Measurements from ENCODE around the gene EMX2.
A peak's percentile ranks its signal among the peaks of the same experiment; 100 is the strongest.
"Not testable (repeated sequence)": the region's sequence is repeated elsewhere in the genome, so short reads cannot be mapped to it uniquely, and the experiment has no call there.

The EMX2 gene

DNA sequence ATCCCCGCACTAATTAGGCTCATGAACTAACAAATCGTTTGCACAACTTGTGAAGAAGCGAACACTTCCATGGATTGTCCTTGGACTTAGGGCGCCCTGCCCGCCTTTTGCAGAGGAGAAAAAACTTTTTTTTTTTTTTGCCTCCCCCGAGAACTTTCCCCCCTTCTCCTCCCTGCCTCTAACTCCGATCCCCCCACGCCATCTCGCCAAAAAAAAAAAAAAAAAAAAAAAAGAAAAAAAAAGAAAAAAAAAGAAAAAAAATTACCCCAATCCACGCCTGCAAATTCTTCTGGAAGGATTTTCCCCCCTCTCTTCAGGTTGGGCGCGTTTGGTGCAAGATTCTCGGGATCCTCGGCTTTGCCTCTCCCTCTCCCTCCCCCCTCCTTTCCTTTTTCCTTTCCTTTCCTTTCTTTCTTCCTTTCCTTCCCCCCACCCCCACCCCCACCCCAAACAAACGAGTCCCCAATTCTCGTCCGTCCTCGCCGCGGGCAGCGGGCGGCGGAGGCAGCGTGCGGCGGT lies at the start of gene EMX2:
TSS of gene EMX2 (plus strand) at position 41 of the 519 bp plus-strand sequence. CDS start 522 bp downstream, outside the sequence.
- DNase-seq (ENCODE audit: low read depth, low spot score) = no peak

DNA sequence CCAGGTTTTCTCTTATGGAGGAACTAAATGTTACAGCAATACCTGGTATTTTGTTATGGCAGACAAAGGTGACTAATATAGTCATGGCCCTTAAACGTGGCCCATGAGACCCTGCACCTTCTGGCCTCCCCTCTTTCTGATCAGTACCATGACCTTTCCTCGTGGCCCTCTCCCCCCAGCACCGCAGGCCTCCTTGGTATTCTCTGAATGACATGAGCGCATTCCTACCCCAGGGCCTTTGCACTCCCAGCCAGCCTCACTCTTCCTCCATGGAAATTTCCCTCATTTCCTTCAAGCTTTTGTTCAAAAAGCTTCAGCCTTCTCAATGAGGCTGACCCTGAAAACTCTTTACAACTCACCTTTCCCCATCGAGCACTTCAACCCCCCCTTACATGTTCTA lies 46.5 kb upstream of the EMX2 start:
- no peak for DNase-seq (ENCODE audit: low read depth, low spot score)

DNA sequence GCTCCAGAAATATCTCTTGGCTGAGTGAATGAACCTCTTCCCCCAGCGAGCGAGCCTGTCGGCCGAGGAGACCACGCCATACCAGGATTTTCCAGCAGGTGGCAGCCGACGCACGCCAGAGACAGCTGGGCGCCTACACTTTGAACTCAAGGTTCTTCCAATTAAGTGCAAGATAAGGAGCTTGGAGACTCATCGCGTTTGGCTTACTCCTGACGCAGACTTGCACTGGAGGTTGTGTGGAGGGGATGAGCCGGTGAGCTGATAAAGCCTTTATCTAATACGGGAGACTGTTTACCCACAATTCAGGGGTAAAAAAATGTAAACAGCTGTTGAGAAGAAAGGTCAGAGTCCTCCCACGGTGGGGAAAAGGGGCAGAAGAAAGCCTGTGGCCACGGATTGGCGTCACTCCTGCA lies 45.9 kb upstream of the EMX2 start:
- peak; percentile 94 for DNase-seq (ENCODE audit: low read depth, low spot score)

DNA sequence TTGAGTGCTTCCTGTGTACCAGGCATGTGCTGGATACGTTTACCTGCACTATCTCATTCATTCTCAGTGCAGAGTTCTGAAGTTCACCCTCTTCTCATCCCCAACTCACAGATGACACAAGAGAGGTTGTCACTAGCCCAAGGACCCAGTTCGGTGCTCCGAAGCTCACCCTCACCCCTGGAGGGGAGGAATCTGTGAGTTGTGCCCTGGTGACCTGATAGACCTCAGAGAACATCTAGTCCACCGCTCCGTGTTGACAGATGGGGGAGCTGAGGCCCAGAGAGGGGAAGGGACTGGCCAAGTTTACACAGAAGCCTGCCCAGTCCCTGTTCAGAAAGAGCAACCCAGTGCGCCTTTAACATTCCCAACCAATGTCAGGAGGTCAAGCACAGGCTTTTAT lies 44.8 kb upstream of the EMX2 start:
- DNase-seq (ENCODE audit: low read depth, low spot score) = no peak

DNA sequence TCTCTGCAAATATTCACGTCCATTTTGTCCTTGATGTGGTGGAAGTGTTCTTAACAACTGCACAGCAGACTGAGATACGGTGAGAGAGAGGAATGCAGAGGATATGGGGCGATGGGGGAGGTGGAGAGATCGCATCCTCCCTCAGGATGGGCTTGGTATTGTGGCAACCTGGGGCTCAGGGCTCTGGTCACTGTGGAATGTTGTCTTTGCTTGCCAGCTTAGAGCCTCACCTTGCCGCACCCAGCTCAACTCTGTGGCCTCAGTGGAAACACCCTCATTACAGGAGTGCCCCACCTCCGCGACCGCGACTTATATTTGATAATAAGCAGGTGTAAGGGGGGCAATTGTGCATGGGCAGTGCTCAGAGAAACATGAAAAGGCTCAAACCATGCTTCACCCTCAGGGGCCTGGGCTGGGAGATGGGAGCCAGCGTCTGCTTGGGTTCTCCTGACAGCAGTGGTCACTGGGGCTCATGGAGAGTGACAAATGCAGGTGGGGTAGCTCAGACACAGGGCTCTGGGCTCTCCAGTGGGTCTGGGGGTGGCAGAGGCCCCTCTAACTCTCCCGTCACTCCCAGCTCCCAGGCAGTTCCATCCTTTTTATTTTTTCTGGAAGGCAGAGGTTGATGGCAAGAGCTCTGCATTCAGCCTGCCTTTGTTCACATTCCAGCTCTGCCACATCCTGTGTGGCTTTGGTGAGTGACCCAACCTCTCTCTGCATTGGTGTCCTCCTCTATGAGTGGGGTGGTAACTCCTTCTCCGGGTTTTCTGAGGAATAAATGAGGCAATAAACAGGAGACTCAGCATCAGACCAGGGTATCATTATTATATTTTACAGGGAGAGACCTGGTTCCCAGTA lies 43.1 kb upstream of the EMX2 start:
- no peak for DNase-seq (ENCODE audit: low read depth, low spot score)

DNA sequence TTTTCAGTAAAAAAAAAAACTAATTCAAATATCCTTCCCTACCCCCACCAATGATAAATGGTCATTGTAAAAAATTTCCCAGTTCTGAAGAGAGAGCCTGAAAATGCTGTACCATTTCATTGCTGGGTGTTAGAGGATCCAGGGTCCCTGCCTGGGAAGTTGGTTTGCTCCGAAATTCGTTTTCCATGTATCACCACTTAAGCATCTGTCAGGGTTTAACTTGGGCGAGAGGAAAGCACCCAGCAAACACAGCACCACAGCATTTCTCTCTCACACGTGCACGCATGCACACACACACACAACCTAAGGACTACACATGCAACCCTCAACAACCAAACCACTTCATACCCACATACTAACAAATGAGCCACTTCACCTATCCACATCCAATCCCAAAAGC lies 42.1 kb upstream of the EMX2 start:
- no peak for DNase-seq (ENCODE audit: low read depth, low spot score)

DNA sequence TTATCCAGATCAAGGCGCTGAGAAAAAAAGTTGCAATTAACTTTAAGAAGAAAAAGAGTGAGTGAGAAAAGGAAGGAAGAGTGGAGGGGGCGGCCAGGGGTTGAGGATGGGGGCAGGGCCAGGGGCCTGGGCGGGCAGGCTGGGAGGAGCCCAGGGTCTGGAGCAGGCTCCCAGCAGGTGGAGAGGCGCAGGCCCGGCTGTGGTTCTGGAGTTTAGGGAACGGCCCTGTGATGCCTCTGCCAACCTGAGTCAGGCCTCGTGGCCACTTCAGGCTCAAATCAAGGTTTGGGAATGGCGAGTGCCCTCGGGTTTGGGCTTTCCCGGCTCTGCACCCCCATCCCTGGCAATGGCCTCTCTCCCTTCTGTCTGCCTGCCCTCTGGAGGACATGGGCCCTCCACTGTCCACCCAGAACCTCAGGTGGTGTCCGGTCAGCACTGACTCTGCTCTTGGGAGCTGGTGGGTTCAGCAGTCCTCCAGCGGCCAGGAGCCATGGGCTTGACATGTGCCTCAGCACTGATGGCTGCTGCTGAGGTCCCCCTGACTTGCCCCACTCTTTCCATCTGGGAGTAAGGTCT lies 41.0 kb upstream of the EMX2 start:
- DNase-seq (ENCODE audit: low read depth, low spot score) = no peak

DNA sequence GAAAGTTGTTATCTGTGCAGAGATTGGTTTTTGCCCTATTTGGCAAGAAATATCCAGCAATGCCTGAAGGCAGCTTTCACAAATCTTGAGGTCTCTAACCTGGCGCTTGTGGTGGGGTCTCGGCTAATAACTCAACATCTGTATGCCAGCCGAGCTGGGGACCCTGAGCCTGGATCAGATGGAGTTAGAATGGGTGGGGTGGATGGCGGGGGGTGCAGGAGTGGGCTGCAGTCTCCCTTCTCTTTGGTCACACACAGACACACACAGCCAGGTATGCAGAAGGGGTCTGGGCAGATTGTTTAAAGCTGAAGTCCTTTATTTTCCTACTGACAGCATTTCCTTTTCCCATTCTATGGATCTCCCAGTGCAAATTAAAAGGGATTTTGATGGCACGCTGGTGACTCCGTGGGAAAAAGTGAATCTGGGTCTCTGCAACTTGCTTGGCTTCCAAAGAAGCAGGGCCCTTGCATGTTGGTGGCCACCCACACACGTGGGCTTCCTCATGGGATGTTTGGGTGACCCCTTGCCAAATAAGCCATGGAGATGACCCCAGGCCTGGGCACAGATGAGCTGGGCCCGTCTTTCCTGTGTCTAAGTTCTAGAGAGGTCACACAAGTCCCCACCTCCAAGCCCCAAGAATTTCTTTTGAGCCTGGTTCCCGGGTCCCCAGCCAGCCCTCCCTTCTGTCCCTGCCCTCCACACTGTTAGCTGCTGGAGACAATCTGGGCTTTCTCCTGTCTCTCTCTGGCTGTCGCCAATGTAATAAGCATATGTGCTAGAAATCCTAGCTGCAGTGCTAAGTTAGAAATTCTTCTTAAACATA lies 39.9 kb upstream of the EMX2 start:
- no peak for DNase-seq (ENCODE audit: low read depth, low spot score)

DNA sequence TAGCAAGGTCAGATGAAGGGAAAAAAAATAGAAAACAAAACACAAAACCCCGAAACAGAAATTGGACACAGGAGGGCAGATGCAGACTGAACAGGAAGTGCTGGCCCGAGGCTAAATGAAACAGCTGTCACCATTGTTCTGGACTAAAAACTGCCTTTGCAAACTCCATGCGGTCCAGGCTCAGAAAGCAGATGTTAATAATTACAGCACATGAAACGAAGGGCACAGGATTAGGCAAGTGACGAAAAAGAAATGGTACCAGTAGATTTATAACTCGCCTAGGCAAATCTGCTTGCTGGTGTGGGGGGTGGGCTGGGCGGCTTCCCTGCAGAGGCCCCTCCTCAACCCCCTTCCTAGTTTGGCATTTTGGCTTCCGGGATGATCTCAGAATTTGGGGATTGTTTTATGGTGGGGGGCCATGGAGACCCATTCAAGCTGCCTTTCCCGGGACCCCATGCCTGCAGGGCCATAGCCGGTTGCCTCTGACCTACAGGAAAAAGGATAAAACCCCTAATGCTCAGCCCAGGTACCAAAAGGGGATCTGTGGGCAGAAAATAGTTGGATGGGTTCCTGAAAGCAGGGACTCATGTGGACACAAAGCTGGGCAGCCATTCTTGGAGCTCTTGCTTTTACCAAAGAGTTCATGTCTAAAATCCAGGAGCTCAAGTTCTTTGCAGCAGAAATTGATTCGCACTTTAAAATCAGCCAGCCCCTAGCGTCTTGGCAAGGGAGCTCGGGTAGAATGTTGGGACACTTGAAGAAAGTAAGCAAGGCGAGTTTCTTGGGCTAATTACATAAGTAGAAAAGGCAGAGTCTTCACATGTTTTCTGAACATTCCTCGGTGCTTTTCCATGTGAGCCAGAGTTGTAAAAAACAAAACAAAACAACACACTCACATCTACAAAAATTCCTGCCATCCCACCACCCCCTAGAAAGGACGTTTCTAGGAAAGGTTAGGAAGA lies 39.0 kb upstream of the EMX2 start:
- peak; percentile 25 for DNase-seq (ENCODE audit: low read depth, low spot score)

DNA sequence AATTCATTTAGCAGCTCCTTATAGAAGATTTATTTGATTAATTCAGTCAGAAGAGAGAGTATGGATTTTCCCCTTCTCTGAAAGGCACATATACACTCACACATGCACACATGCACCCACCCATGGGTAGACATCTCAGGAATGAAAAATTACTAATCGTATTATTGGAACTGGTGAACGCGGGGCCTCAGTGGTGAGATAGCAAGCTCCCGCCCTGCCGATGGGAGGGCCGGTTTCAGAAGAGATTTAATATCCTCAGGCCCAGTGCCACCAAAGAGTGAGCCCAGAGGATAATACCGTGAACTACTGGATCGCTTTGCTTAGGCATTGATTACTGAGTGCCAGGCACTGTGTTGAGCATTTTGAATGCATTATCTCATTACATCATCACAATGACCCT lies 38.0 kb upstream of the EMX2 start:
- DNase-seq (ENCODE audit: low read depth, low spot score) = no peak

DNA sequence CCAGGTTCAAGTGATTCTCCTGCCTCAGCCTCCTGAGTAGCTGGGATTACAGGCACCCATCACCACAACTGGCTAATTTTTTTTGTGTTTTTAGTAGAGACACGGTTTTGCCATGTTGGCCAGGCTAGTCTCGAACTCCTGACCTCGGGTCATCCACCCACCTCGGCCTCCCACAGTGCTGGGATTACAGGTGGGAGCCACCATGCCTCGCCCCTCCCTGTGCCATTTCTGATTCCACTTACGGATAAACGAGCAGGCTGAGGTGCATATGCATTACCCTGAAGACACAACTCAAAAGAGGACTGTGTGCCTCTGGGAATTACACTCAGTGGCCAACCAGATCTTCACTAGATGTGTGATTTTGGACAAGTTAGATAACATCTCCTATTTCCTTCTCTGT lies 35.5 kb upstream of the EMX2 start:
- DNase-seq (ENCODE audit: low read depth, low spot score) = not testable (repeated sequence)

DNA sequence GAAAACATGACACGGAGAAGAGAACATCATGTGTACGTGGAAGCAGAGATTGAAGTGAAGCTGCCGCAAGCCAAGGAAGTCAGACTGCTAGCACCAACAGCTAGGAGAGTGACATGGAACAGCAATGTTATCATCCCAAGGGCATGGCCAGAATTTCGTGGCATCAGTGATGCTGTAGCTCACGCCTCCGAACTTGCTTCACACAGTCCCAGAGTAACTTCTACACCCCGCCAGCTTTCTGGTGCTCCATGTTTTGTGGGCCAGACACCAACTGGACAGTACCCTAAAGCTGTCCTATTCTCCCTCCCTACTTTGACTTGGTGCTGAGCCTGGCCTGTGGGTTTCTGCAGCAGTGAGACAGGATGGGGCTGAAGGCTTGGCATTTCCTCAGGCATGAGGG lies 33.0 kb upstream of the EMX2 start:
- no peak for DNase-seq (ENCODE audit: low read depth, low spot score)

DNA sequence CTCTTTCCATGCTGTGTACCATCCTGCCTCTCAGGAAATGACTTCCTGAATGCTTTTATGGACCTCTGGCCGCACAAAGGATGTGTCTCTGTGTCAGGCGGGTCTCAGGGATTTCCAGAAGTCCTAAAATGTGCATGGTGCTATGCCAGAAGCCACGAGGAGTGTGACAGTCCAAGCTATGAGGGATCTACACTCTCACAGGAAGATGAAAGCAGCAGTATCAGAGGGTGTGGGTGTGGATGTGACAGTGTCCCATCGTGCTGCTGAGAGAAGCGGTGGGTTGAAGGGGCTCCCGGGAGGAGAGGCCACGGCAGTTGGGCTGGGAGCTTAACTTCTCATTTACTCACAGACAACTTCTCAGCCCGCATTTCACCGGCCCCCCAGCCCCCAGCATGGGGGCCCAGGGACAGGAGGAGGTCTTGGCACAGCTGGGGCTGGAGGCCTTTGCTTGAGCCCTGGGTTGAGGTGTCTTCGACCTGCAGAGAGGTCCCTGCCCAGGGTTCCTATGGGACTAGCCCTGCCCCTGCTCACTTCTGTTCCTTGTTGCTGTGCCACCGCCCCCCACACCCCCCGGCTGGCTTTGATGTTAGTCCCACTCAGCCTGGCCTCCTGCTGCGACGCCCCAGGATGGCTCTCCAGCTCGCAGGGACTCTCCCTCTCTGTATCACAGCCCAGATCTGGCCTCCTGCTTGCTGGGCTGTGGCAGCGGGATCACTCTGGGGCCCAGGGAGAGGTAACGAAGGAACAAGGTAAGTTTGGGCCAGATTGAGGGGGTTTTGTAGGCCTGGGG lies 30.8 kb upstream of the EMX2 start:
- no peak for DNase-seq (ENCODE audit: low read depth, low spot score)

DNA sequence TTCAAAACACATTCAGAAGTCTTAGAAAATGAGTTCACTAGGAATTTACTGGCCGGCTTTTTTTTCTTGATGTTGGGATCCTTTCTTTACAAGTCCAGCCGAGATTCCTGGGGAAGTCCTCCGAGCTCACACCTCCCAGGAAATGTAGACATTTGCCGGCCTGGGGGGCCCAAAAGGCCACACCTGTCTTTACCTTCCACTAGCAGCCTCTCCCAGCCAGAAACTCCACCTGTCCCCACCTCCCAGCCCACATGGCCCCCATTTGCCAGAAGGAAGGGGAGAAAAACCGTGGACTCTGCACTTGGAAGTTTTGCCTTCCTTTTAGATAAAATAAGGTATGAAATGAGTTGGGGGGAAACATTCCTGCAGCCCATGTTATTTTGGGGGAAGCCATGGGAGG lies 27.6 kb upstream of the EMX2 start:
- DNase-seq (ENCODE audit: low read depth, low spot score) = no peak

DNA sequence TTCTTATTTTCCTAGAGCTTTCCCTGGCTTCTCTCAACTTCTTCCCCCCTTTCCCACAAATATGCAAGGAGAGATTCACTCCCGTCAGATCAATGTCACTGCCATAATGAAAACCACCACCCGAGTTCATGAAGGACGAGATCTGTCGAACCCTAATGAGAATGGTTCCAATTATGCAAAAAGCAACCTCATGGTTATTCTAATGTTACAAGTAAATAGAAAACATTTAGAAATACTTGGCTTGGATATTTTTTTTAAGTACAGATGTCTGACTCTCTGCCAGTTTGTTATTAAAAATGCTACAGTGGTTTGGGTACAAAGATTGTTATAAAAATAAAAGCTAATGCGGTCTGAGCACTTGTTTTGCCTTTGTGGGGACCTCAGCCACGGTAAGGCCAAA lies 25.9 kb upstream of the EMX2 start:
- DNase-seq (ENCODE audit: low read depth, low spot score) = no peak

DNA sequence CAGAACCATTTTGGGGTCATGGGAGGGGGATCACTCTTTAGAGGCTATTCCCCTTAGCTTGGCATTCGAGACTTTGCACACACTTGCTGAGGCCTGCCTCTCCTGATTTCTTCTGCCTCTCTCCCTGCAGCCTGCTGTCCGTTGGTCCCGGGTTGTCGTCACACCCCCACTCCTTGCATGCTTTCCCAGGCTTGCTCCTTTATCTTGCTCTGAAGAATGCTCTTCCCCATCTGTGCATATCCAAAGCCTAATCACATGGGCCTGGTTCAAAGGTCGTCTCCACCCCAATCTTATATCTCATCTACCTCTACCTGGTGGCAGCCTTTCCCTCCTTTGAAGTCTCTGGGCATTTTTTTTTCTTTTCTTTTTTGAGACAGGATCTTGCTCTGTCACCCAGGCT lies 24.3 kb upstream of the EMX2 start:
- DNase-seq (ENCODE audit: low read depth, low spot score) = no peak

DNA sequence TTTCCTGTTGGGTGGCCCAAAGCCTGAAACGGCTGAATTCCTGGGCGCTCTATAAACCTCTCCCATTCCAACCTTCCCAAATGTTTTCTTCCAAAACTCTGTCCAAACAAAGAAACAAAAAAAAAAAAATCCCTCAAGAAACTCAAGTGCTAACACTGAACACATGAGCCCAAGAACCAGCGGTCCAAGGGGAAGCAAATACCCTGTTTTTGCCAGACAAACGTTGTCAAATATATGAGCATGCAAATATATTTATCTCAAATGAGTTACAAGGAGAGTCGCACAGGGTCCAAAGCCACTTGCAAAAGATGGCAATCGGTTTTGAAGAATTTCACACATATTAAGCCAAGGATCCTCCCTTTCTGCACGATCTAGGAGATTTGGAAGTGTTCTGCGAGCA lies 23.3 kb upstream of the EMX2 start:
- no peak for DNase-seq (ENCODE audit: low read depth, low spot score)

DNA sequence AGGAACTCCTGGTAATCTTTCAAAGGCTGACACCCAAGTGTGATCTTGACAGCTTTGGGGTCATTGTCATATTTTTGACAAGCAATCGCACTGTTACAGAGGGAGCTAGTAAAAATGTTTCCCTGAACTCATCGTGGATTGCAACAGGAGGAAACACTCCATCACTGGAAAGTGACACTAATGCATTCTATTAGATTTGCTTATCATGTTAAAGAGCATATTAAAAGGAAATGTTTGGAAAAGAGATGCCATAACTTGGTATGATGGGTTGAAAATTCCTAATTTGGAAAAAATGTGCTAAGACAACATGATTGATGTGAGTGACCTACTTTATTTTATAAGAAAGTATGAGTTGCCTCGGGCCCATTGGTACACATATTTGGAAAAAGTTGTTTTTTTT lies 22.7 kb upstream of the EMX2 start:
- DNase-seq (ENCODE audit: low read depth, low spot score) = no peak

DNA sequence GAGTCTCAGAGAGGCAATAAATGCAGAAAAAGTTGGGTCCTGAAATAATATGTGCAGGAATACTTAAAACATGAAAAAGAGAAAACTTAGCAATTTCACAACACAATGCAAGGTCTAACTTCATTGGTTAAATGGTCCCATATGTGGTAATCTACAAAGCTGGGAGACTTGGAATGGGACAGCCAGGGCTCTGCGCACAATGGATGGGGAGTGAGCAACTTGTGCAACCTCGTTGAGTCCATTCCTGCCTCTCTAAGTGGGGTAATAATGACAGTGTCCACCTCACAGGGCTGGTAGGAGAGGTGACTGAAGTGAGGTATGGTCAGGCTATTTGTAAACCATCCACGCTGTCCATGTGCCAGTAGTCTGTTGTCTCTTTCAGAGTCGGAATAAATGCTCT lies 11.8 kb upstream of the EMX2 start:
- DNase-seq (ENCODE audit: low read depth, low spot score) = no peak

DNA sequence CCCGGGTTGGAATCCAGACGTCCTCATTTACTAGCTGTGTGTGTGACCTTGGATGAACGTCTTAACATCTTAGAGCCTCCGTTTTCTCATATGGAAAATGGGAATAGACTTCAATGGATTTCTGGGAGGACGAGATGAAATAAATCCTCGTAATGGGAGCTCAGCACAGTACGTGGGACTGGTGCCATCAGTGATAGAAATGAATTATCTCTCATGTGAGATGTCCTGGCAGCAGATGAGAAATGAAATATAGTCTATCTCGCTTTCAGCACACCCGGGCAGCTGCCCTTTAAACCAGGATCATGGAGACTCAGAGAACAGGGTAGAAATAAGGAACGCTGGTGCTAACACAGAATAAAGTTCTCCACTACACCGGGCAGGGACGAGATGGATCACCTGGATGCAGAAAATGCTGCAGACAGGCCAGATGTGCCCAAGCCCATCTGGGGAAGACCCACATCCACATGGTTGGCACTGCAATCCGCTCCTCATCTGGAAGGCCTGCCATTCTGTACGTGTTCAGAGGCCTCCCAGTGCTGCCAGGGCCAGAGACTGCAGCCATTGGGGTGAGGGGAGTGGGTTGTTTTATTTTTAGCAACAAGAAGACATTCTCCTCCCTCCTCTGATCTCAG lies 11.1 kb upstream of the EMX2 start:
- DNase-seq (ENCODE audit: low read depth, low spot score) = no peak

Measured in ELF-1 (cell line).